Transverse colon (tissue), 3 donors: ENCODE measurements around the gene HPS3.

Source experiments
- CTCF ChIP-seq, 5 experiments: fragments of 200-600 bp in 3 of 5; fragments of 450-650 bp in 2 of 5; sonication (generic) in 3 of 5; IDR thresholded peaks; 1 replicate in 2 of 5; 2 replicates in 3 of 5; pipeline ENCODE4 v1.5.1; 2016 to 2017; ENCODE audit warnings: antibody characterized with exemption in 5 of 5, inconsistent platforms in 3 of 5, mild to moderate bottlenecking in 2 of 5, moderate library complexity in 1 of 5
- POLR2A ChIP-seq: fragments of 450-650 bp; IDR thresholded peaks from one replicate; pipeline ENCODE4 v1.6.1; 2016; ENCODE audit warnings: antibody characterized with exemption, mild to moderate bottlenecking, moderate library complexity

GRCh38 chr3:149128821-149129220, 617 bp upstream of the HPS3 start:
- TF ChIP-seq CTCF (IDR thresholded peaks at IDR 0.05) = no peak
- TF ChIP-seq POLR2A = no peak
